Lung (tissue), 12 donors: Measurements from ENCODE around the gene LMBR1L. TPM values are rescaled to one million over a fixed set of nuclear protein-coding genes. Genes with fewer than 3 reads are reported as not detected.
A peak's percentile ranks its signal among the peaks of the same experiment; 100 is the strongest.

ENCODE experiments used
- ATAC-seq: fragments of 200-7000 bp; cut with Tn5 transposase; one replicate; pipeline ENCODE4 v1.9.1; 2020; ENCODE audit warnings: moderate number of reproducible peaks; ENCODE audit not compliant: insufficient read depth, low FRiP score
- DNase-seq, 3 donors: peaks; one replicate each; pipeline ENCODE4 v3.0.0-alpha.2; 2013 to 2017
- H3K27ac ChIP-seq, 2 donors: one replicate each; pipeline ENCODE4 v1.5.1; 2013; ENCODE audit warnings: mild to moderate bottlenecking in 2 of 2, moderate library complexity in 2 of 2, control low read depth in 1 of 2, inconsistent platforms in 1 of 2, low read depth in 1 of 2, low read length in 1 of 2
- H3K27me3 ChIP-seq, 3 donors: one replicate each; pipeline ENCODE4 v1.5.1; 2013; ENCODE audit warnings: low read length in 2 of 3; ENCODE audit not compliant: control insufficient read depth in 3 of 3, insufficient read depth in 3 of 3
- H3K36me3 ChIP-seq, 4 donors: one replicate each; pipeline ENCODE4 v1.5.1; 2013; ENCODE audit warnings: low read length in 4 of 4, mild to moderate bottlenecking in 1 of 4, moderate library complexity in 1 of 4; ENCODE audit not compliant: control insufficient read depth in 4 of 4, insufficient read depth in 4 of 4
- H3K4me1 ChIP-seq, 5 donors: one replicate each; pipeline ENCODE4 v1.5.1; 2013; ENCODE audit warnings: low read length in 5 of 5, mild to moderate bottlenecking in 2 of 5, moderate library complexity in 1 of 5; ENCODE audit not compliant: control insufficient read depth in 5 of 5, insufficient read depth in 5 of 5
- H3K4me3 ChIP-seq: one replicate; pipeline ENCODE4 v1.5.1; 2013; ENCODE audit warnings: mild to moderate bottlenecking, control low read depth, moderate library complexity
- H3K9ac ChIP-seq, 2 donors: one replicate each; pipeline ENCODE4 v1.5.1; 2013; ENCODE audit warnings: low read length in 2 of 2, control low read depth in 1 of 2; ENCODE audit not compliant: insufficient read depth in 1 of 2
- H3K9me3 ChIP-seq, 4 donors: one replicate each; pipeline ENCODE4 v1.5.1; 2013; ENCODE audit warnings: low read length in 3 of 4, mild to moderate bottlenecking in 1 of 4, moderate library complexity in 1 of 4; ENCODE audit not compliant: control insufficient read depth in 4 of 4, insufficient read depth in 3 of 4
- WGBS, 2 donors: extraction: QIAGEN DNeasy Blood & Tissue Kit; methylation state at CpG; one replicate each; pipeline ENCODE4 v1.1.7; 2013; 5-methylcytosine and 5-hydroxymethylcytosine counted together
- polyA plus RNA-seq, 2 donors: library from polyadenylated mRNA; stranded (reverse); fragments of 200-250 nt; gene quantifications; one replicate each; pipeline ENCODE4 v1.2.1, GENCODE V29; 2013
- total RNA-seq, 2 donors: library from RNA; depleted of rRNA in 1 of 2; stranded (reverse); fragments of >200 nt in 1 of 2; gene quantifications; one replicate each; pipeline ENCODE4 v1.2.1, GENCODE V29; 2014 to 2021
- TF ChIP-seq, protein P1 (sequence below): IDR thresholded peaks from 2 replicates; pipeline ENCODE4 v1.5.1; 2012; ENCODE audit warnings: mild to moderate bottlenecking; ENCODE audit errors: control extremely low read depth, extremely low read depth
- donor health status: control.
- donor health status: control.
- donor health status: Bipolar disorder and iron deficiency.
- donor health status: healthy.
- donor health status: DM: yes; HTN: yes; CAD: no.

The LMBR1L gene
- total and polyA plus RNA-seq, 4 donors, result 34.8 to 70.1 (median 38.7) TPM

DNA sequence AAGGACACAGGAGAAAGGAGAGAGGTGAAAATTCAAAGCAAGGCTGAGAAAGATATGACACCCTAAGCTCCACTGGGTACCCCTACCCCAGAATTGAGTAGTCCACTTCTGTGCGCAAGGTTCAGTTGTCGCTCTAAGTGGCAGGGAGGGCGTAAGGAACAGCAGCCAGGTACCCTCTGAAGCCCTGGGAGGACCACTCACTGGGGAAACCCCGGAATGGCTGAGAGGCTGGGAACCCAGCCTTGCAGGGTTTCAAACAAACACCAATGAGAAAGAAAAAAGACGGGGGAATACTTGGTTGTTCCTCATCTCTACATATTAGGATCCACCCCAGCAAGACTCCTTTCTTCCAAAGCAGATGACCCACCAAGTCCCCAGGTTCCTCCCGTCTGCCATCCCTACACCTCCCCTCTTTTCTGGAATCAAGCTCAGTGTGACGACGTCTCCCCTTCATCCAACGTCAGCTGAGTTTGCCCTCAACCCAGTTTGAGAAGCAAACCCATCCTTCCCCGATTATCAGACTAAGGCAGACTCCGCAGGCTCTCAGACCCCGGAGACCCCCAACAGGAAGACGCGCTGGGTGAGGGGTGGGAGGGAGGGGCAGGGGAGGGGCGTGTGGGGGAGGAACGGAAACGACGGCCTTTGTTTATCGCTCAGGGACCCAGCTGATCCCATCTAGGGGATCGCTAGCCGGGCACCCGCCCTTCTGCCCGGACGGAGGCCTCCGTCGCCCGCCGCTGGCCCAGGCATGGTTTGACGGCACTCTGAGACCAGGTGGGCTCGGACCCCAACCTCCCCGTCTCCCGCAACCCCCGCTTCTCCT is 795 bp downstream of the LMBR1L start:
- peak; percentile 68 to 81 (median 71) for DNase-seq
- peaks cover 0 to 26% (median 8%) of the 10 kb centered on the region in 5 donors for H3K4me1 ChIP-seq
- TF ChIP-seq, protein P1, sequence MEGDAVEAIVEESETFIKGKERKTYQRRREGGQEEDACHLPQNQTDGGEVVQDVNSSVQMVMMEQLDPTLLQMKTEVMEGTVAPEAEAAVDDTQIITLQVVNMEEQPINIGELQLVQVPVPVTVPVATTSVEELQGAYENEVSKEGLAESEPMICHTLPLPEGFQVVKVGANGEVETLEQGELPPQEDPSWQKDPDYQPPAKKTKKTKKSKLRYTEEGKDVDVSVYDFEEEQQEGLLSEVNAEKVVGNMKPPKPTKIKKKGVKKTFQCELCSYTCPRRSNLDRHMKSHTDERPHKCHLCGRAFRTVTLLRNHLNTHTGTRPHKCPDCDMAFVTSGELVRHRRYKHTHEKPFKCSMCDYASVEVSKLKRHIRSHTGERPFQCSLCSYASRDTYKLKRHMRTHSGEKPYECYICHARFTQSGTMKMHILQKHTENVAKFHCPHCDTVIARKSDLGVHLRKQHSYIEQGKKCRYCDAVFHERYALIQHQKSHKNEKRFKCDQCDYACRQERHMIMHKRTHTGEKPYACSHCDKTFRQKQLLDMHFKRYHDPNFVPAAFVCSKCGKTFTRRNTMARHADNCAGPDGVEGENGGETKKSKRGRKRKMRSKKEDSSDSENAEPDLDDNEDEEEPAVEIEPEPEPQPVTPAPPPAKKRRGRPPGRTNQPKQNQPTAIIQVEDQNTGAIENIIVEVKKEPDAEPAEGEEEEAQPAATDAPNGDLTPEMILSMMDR, result no peak

DNA sequence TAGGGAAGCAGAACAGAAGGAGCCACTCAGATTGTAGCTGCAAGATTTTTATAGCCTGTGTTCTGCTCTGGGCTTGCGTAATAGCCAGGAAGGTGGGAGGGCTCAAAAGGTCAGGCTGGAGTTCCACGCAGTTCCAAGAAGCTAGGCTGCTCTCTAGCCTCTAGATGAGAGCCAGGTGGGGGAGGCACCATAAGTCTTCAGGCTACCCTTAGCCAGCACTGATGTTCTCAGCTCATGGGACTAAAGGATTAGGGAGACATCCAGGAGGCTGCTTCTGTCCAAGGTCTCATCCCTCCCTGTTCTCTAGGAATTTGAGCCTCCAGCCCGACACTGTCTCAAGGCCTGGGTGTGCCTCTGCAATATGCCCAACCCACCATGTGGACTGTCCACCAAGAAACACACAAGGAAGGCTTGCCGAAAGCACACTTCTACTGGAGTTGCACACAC is 1.7 kb downstream of the LMBR1L start:
- Histone ChIP-seq H3K27me3 (no peaks in the 10 kb centered on the region), H3K27ac (peak overlapping the region; percentile 77 to 83), H3K9ac (peak overlapping the region in 1 of 2 donors; percentile 95), H3K9me3 (no peaks in the 10 kb centered on the region), H3K4me1 (peaks cover 0 to 26% (median 8%) of the 10 kb centered on the region in 5 donors), H3K36me3 (peaks cover 0 to 14% (median 12%) of the 10 kb centered on the region in 4 donors), H3K4me3 (no peak overlapping the region)
- 17 to 24% methylated on average over 4 of the region's 4 CpGs for WGBS, 2 donors
- TF ChIP-seq, protein P1, result no peak
- no peak for DNase-seq
- ATAC-seq, result no peak

More for the DNA sequence above, 795 bp downstream of the LMBR1L start:
- Histone ChIP-seq H3K9me3 (no peaks in the 10 kb centered on the region), H3K9ac (peak overlapping the region; percentile 94 to 95), H3K27ac (peak overlapping the region; percentile 86 to 96), H3K4me3 (peak overlapping the region; percentile 56), H3K36me3 (peaks cover 0 to 9% (median 8%) of the 10 kb centered on the region in 4 donors), H3K27me3 (no peaks in the 10 kb centered on the region)
- no peak for ATAC-seq
- WGBS, 2 donors, result 3 to 5% methylated on average over 32 to 33 of the region's 33 CpGs

DNA sequence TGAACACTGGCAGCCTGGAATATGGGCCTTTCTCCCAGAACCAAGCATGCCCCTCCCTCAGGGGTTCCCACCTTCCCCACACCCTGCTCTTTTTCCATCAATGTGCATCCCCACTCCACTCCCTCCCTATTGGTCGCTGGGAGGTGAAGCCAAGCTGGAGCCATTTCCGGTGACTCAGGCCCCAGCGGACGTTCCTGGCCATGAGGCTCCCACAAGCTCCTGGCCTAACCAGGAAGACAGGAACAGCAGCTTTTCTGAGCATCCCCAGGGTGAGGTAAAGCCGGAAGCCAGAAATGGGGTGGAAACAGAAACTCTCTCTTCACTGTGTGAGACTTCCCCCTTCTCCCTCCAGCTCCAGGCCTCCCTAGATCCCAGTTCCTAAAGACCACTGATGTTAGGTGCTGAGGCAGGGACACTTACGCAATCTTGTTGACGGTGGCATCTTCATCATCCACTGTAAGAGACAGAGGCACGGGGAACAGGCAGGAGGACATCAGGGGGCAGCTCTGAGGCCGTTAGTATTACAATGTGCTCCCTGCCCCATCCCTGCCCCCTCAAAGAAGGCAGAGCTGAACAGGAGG is 5.1 kb downstream of the LMBR1L start:
- ATAC-seq, result no peak
- peaks cover 0 to 29% (median 8%) of the 10 kb centered on the region in 5 donors for H3K4me1 ChIP-seq
- 71 to 74% methylated on average over 9 of the region's 9 CpGs for WGBS, 2 donors
- no peaks in the 10 kb centered on the region for H3K9me3 ChIP-seq
- TF ChIP-seq, protein P1, result no peak
- H3K9ac ChIP-seq, result no peak overlapping the region
- peaks cover 23 to 44% (median 37%) of the 10 kb centered on the region in 4 donors for H3K36me3 ChIP-seq
- H3K27me3 ChIP-seq, result no peaks in the 10 kb centered on the region
- H3K27ac ChIP-seq, result peak overlapping the region in 1 of 2 donors; percentile 15
- no peak overlapping the region for H3K4me3 ChIP-seq
- no peak for DNase-seq
